ENCODE results near the gene DLG2. TPM values are rescaled to one million over a fixed set of nuclear protein-coding genes. Genes with fewer than 3 reads are reported as not detected.

The DLG2 gene
- total RNA-seq, 1 donor from 2014 or later, result 4.7 TPM

- DNase-seq (ENCODE audit: low spot score) (no peak), ATAC-seq (no peak)
Observed at GRCh38 chr11:84612645-84613044, 1014.5 kb downstream of the DLG2 start.

GRCh38 chr11:84608837-84609196, 1018.3 kb downstream of the DLG2 start:
- DNase-seq (ENCODE audit: low spot score) (no peak), ATAC-seq (no peak)

- DNase-seq (ENCODE audit: low spot score), result no peak
- ATAC-seq, result no peak
Observed at GRCh38 chr11:84607975-84608836, 1018.9 kb downstream of the DLG2 start.

- DNase-seq (ENCODE audit: low spot score) (no peak), ATAC-seq (no peak)
Observed at GRCh38 chr11:84594602-84595001, 1032.5 kb downstream of the DLG2 start.

- no peak for DNase-seq (ENCODE audit: low spot score)
- ATAC-seq, result no peak
Observed at GRCh38 chr11:84590106-84590505, 1037.0 kb downstream of the DLG2 start.

GRCh38 chr11:84588131-84588829, 1038.9 kb downstream of the DLG2 start:
- DNase-seq (ENCODE audit: low spot score) (no peak), ATAC-seq (no peak)

- DNase-seq (ENCODE audit: low spot score) (no peak), ATAC-seq (no peak)
Observed at GRCh38 chr11:84583106-84583505, 1044.0 kb downstream of the DLG2 start.

GRCh38 chr11:84581083-84581482, 1046.1 kb downstream of the DLG2 start:
- no peak for DNase-seq (ENCODE audit: low spot score)
- no peak for ATAC-seq

- DNase-seq (ENCODE audit: low spot score) (no peak), ATAC-seq (no peak)
Observed at GRCh38 chr11:84580428-84580827, 1046.7 kb downstream of the DLG2 start.

- DNase-seq (ENCODE audit: low spot score) (no peak), ATAC-seq (no peak)
Observed at GRCh38 chr11:84573868-84574267, 1053.3 kb downstream of the DLG2 start.

- ATAC-seq (no peak), DNase-seq (ENCODE audit: low spot score) (no peak)
Observed at GRCh38 chr11:84566671-84567070, 1060.5 kb downstream of the DLG2 start.

GRCh38 chr11:84564867-84565184, 1062.3 kb downstream of the DLG2 start:
- ATAC-seq (no peak), DNase-seq (ENCODE audit: low spot score) (no peak)

- DNase-seq (ENCODE audit: low spot score), result peak; percentile 58
Observed at GRCh38 chr11:84564180-84564866, 1062.8 kb downstream of the DLG2 start.

GRCh38 chr11:84563356-84563755, 1063.8 kb downstream of the DLG2 start:
- ATAC-seq (no peak), DNase-seq (ENCODE audit: low spot score) (no peak)

More at GRCh38 chr11:84564180-84564866, 1062.8 kb downstream of the DLG2 start:
- peak; percentile 97 for ATAC-seq

GRCh38 chr11:84560206-84560605, 1066.9 kb downstream of the DLG2 start:
- no peak for ATAC-seq
- DNase-seq (ENCODE audit: low spot score), result no peak

- DNase-seq (ENCODE audit: low spot score), result no peak
- peak; percentile 98 for ATAC-seq
Observed at GRCh38 chr11:84558085-84558905, 1068.8 kb downstream of the DLG2 start.

- DNase-seq (ENCODE audit: low spot score), result no peak
- no peak for ATAC-seq
Observed at GRCh38 chr11:84552791-84553190, 1074.4 kb downstream of the DLG2 start.

GRCh38 chr11:84549217-84549616, 1077.9 kb downstream of the DLG2 start:
- no peak for DNase-seq (ENCODE audit: low spot score)
- ATAC-seq, result no peak

- ATAC-seq (no peak), DNase-seq (ENCODE audit: low spot score) (no peak)
Observed at GRCh38 chr11:84544566-84544965, 1082.6 kb downstream of the DLG2 start.

GRCh38 chr11:84543367-84544159, 1083.6 kb downstream of the DLG2 start:
- no peak for DNase-seq (ENCODE audit: low spot score)

More at GRCh38 chr11:84543367-84544159, 1083.6 kb downstream of the DLG2 start:
- ATAC-seq, result no peak

Data from left lobe of liver (tissue), 2 donors.